SK-N-SH (cell line): ENCODE data around the gene IL18R1.

ENCODE experiments used
- EZH2phosphoT487 ChIP-seq: fragments of 200-600 bp; sonication (generic); IDR thresholded peaks from 2 replicates; pipeline ENCODE4 v1.6.1; 2017; ENCODE audit warnings: low read depth, mixed run types, mild to moderate bottlenecking, antibody characterized with exemption, moderate library complexity, borderline replicate concordance
- MXI1 ChIP-seq: IDR thresholded peaks from 2 replicates; pipeline ENCODE4 v1.6.1; 2012; ENCODE audit warnings: mild to moderate bottlenecking, low read depth, low read length, improper control_type of control experiment
- RCOR1 ChIP-seq: fragments of 150-350 bp; IDR thresholded peaks from 2 replicates; pipeline ENCODE4 v1.6.1; 2017; ENCODE audit warnings: antibody characterized with exemption, low read length
- SIN3A ChIP-seq: IDR thresholded peaks from 2 replicates; pipeline ENCODE4 v1.6.1; 2012; ENCODE audit warnings: low read depth, mild to moderate bottlenecking, low read length, moderate library complexity, borderline replicate concordance
- TF ChIP-seq, protein P1 (sequence below): fragments of 200-600 bp; sonication (generic); IDR thresholded peaks from 2 replicates; pipeline ENCODE4 v1.6.1; 2017; ENCODE audit warnings: antibody characterized with exemption, mild to moderate bottlenecking, moderate library complexity
- TF ChIP-seq, protein P2 (sequence below): IDR thresholded peaks from 2 replicates; pipeline ENCODE4 v1.4.0; 2012; ENCODE audit warnings: low read depth
- TF ChIP-seq, protein P3 (sequence below): IDR thresholded peaks from 2 replicates; pipeline ENCODE4 v1.6.1; 2012; ENCODE audit warnings: mild to moderate bottlenecking, low read depth, low read length, moderate library complexity

DNA sequence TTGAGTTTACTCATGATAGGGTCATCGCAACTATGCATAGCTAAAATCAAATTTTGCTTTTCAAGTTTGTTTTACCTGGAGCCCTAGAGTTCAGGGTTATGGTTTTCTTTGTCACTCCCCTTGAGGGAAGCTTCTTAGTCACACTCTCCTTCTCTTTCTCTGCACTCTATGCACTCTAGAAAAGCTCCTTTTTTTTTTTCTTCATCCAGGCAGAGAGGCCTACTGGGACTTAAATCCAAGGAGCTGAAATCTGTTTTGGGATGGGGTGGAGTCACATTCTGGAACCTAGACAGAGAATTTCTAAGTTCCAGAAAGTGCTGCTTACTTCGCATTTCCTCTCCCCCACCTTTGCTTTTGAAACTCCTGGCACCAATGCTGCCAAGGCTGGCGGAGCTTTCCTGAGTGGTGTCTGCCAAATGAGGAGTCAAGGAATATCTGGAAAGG, 19.1 kb upstream of the IL18R1 start:
- TF ChIP-seq RCOR1 (no peak), SIN3A (no peak), EZH2phosphoT487 (no peak), MXI1 (no peak)
- TF ChIP-seq, protein P1, sequence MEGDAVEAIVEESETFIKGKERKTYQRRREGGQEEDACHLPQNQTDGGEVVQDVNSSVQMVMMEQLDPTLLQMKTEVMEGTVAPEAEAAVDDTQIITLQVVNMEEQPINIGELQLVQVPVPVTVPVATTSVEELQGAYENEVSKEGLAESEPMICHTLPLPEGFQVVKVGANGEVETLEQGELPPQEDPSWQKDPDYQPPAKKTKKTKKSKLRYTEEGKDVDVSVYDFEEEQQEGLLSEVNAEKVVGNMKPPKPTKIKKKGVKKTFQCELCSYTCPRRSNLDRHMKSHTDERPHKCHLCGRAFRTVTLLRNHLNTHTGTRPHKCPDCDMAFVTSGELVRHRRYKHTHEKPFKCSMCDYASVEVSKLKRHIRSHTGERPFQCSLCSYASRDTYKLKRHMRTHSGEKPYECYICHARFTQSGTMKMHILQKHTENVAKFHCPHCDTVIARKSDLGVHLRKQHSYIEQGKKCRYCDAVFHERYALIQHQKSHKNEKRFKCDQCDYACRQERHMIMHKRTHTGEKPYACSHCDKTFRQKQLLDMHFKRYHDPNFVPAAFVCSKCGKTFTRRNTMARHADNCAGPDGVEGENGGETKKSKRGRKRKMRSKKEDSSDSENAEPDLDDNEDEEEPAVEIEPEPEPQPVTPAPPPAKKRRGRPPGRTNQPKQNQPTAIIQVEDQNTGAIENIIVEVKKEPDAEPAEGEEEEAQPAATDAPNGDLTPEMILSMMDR = no peak
- TF ChIP-seq, protein P2, sequence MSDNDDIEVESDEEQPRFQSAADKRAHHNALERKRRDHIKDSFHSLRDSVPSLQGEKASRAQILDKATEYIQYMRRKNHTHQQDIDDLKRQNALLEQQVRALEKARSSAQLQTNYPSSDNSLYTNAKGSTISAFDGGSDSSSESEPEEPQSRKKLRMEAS = no peak
- TF ChIP-seq, protein P3, sequence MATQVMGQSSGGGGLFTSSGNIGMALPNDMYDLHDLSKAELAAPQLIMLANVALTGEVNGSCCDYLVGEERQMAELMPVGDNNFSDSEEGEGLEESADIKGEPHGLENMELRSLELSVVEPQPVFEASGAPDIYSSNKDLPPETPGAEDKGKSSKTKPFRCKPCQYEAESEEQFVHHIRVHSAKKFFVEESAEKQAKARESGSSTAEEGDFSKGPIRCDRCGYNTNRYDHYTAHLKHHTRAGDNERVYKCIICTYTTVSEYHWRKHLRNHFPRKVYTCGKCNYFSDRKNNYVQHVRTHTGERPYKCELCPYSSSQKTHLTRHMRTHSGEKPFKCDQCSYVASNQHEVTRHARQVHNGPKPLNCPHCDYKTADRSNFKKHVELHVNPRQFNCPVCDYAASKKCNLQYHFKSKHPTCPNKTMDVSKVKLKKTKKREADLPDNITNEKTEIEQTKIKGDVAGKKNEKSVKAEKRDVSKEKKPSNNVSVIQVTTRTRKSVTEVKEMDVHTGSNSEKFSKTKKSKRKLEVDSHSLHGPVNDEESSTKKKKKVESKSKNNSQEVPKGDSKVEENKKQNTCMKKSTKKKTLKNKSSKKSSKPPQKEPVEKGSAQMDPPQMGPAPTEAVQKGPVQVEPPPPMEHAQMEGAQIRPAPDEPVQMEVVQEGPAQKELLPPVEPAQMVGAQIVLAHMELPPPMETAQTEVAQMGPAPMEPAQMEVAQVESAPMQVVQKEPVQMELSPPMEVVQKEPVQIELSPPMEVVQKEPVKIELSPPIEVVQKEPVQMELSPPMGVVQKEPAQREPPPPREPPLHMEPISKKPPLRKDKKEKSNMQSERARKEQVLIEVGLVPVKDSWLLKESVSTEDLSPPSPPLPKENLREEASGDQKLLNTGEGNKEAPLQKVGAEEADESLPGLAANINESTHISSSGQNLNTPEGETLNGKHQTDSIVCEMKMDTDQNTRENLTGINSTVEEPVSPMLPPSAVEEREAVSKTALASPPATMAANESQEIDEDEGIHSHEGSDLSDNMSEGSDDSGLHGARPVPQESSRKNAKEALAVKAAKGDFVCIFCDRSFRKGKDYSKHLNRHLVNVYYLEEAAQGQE = no peak
